ENCODE results near the gene TMUB2.

GRCh38 chr17:44241106-44241624 is 54.4 kb downstream of the TMUB2 start:
- TF ChIP-seq CTCF (IDR thresholded peaks at IDR 0.05) (no peak), POLR2A (IDR thresholded peaks at IDR 0.05) (no peak)
